ENCODE data around the gene LAMC1.

Gene LAMC1

DNA sequence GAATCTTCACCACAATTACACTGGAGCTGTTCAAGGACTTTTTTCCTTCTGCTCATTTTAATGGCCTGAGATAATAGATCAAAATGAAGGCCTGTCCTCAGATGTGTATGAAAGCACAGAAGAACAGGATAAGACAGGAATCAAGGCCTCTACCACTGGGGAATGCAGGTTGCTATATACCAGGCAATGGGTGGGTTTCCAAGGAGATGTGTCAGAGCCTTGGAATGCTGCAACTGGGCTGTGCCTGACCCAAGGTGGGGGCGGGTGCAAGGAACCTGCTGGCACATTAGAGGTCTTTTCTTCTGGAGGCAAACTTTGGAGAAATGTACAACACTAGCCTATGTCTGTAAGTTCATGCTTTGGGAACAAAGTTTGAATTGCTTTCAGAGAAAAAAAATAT lies 141.1 kb downstream of the LAMC1 start:
- ChIA-PET CTCF (interaction anchor here (1.5 kb wide), 1 partner anchor 12 kb away, joined by 8 read pairs; no protein-coding TSS in a partner anchor), POLR2A (interaction anchor here (0.6 kb wide), 1 partner anchor 14 kb away, joined by 3 read pairs; no protein-coding TSS in a partner anchor)
- TF ChIP-seq, protein P1, sequence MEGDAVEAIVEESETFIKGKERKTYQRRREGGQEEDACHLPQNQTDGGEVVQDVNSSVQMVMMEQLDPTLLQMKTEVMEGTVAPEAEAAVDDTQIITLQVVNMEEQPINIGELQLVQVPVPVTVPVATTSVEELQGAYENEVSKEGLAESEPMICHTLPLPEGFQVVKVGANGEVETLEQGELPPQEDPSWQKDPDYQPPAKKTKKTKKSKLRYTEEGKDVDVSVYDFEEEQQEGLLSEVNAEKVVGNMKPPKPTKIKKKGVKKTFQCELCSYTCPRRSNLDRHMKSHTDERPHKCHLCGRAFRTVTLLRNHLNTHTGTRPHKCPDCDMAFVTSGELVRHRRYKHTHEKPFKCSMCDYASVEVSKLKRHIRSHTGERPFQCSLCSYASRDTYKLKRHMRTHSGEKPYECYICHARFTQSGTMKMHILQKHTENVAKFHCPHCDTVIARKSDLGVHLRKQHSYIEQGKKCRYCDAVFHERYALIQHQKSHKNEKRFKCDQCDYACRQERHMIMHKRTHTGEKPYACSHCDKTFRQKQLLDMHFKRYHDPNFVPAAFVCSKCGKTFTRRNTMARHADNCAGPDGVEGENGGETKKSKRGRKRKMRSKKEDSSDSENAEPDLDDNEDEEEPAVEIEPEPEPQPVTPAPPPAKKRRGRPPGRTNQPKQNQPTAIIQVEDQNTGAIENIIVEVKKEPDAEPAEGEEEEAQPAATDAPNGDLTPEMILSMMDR (IDR thresholded peaks at IDR 0.05; ENCODE audit: insufficient read depth, low read length, missing control alignments): no peak
- no peak for DNase-seq (ENCODE audit: low read depth, low spot score)
- no peak overlapping the region for H3K4me3 ChIP-seq (ENCODE audit: low read depth, low read length)

DNA sequence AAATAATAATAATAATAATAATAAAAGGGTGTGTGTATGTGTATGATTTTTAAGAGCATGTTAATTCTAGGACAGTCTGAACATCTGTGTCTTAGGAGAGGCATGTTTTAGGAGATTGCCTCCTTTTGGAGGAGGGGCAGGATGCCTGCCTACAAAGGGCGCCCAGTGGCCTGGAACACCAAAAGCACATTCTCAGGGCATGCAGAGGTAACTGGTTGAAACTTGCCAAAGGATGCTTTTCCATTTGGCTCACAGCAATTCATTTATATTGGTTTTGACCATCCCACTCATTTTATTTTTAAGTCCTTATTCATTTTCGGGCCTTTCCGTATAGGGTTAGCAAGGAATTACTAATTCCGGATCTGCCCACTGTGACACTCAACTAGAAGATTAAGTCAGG lies 141.7 kb downstream of the LAMC1 start:
- DNase-seq (ENCODE audit: low read depth, low spot score): no peak
- TF ChIP-seq, protein P1 (IDR thresholded peaks at IDR 0.05; ENCODE audit: insufficient read depth, low read length, missing control alignments): no peak
- ChIA-PET CTCF (no interaction called here), POLR2A (no interaction called here)
- H3K4me3 ChIP-seq (ENCODE audit: low read depth, low read length): no peak overlapping the region

DNA sequence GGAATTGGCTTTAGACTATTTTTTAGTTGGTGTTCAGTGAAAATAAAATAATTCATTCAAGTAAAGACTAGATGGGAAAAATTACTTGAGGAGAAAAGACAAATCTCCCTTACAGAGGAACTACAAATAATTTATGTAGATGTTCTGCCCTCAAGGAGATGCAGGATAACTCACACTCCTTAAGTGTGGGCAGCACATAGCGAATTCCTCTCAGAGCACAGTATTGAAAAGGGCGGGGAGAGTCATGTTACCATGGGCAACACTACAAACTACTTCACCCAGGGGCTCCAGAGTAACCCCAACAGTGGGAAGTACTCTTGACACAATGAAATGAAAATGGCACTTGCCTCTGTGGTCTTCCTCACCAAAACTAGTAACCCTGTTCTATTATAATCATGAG lies 142.2 kb downstream of the LAMC1 start:
- H3K4me3 ChIP-seq (ENCODE audit: low read depth, low read length): no peak overlapping the region
- no peak for DNase-seq (ENCODE audit: low read depth, low spot score)
- TF ChIP-seq, protein P1 (IDR thresholded peaks at IDR 0.05; ENCODE audit: insufficient read depth, low read length, missing control alignments): no peak
- ChIA-PET CTCF (no interaction called here), POLR2A (no interaction called here)

GRCh38 chr1:183166454-183166853 lies 143.2 kb downstream of the LAMC1 start:
- ChIA-PET CTCF (interaction anchor here (2.2 kb wide), 1 partner anchor 68 kb away, joined by 5 read pairs; no protein-coding TSS in a partner anchor), POLR2A (no interaction called here)
- TF ChIP-seq, protein P1 (IDR thresholded peaks at IDR 0.05; ENCODE audit: insufficient read depth, low read length, missing control alignments): no peak
- no peak for DNase-seq (ENCODE audit: low read depth, low spot score)
- H3K4me3 ChIP-seq (ENCODE audit: low read depth, low read length): no peak overlapping the region

GRCh38 chr1:183167676-183168075 lies 144.5 kb downstream of the LAMC1 start:
- no peak overlapping the region for H3K4me3 ChIP-seq (ENCODE audit: low read depth, low read length)
- no peak for DNase-seq (ENCODE audit: low read depth, low spot score)
- TF ChIP-seq, protein P1 (IDR thresholded peaks at IDR 0.05; ENCODE audit: insufficient read depth, low read length, missing control alignments): no peak
- POLR2A ChIA-PET: interaction anchor here (0.6 kb wide), 1 partner anchor 18 kb away, joined by 3 read pairs; no protein-coding TSS in a partner anchor
- CTCF ChIA-PET: interaction anchor here (0.9 to 2.2 kb wide), 3 partner anchors 10 to 67 kb away, joined by 3 to 5 read pairs (median 3); no protein-coding TSS in a partner anchor

DNA sequence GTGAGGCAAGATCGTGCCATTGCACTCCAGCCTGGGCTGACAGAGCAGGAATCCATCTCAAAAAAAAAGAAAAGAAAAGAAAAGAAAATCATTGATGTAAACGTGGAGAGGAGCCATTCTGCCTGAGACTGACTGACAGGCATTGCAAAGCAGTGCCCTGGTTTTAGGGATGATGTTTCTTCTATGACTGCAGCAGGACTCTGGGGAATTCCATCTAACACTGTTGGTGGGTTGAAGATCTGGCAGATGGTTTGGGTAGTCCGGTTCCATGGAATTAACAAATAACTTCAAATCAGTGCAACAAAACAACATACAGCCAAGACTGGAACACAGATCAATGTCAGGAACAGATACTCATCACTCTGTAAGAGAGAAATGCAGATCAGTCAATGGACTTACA lies 145.1 kb downstream of the LAMC1 start:
- CTCF ChIA-PET: interaction anchor here (1.2 to 2.2 kb wide), 2 partner anchors 21 to 67 kb away, joined by 3 to 5 read pairs; no protein-coding TSS in a partner anchor
- DNase-seq (ENCODE audit: low read depth, low spot score): no peak
- TF ChIP-seq, protein P1 (IDR thresholded peaks at IDR 0.05; ENCODE audit: insufficient read depth, low read length, missing control alignments): no peak
- POLR2A ChIA-PET: no interaction called here
- H3K4me3 ChIP-seq (ENCODE audit: low read depth, low read length): no peak overlapping the region
